ENCODE measurements around the gene DPEP1. TPM values are rescaled to one million over a fixed set of nuclear protein-coding genes. Genes with fewer than 3 reads are reported as not detected.

DPEP1 gene
- total RNA-seq, 3 donors from 2014 or later, result not detected

DNA sequence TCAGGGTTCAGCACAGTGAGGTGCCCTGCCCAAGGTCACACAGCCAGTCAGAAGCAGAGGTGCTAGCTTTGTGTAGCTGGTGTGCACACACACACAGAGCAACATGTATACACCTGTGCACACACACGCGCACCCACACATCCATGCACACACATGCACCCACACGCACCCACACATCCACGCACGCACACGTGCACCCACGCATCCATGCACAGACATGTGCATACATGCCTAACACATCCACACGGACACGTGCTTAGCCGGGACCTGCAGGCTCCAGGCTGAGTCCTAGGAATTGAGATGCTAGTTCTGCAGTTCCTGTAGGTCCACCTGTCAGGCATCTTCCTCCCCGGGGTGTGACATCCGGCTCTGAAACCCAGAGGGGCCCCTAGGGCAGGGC, 13.0 kb upstream of the DPEP1 start:
- Mint-ChIP-seq H3K4me1 (ENCODE audit: low read depth) (peaks cover 16% of the 10 kb centered on the region), H3K27me3 (ENCODE audit: low read depth) (peaks cover 4% of the 10 kb centered on the region), H3K4me3 (no peak overlapping the region), H3K36me3 (ENCODE audit: insufficient read depth) (no peaks in the 10 kb centered on the region), H3K9me3 (no peaks in the 10 kb centered on the region)
- ATAC-seq, result no peak
- no peak for DNase-seq

GRCh38 chr16:89600956-89601355, 12.5 kb upstream of the DPEP1 start:
- DNase-seq (no peak), ATAC-seq (no peak)
- H3K4me3 Mint-ChIP-seq, result no peak overlapping the region
- no peaks in the 10 kb centered on the region for H3K9me3 Mint-ChIP-seq
- H3K36me3 Mint-ChIP-seq (ENCODE audit: insufficient read depth), result no peaks in the 10 kb centered on the region
- H3K4me1 Mint-ChIP-seq (ENCODE audit: low read depth), result peaks cover 16% of the 10 kb centered on the region
- peaks cover 4% of the 10 kb centered on the region for H3K27me3 Mint-ChIP-seq (ENCODE audit: low read depth)

DNA sequence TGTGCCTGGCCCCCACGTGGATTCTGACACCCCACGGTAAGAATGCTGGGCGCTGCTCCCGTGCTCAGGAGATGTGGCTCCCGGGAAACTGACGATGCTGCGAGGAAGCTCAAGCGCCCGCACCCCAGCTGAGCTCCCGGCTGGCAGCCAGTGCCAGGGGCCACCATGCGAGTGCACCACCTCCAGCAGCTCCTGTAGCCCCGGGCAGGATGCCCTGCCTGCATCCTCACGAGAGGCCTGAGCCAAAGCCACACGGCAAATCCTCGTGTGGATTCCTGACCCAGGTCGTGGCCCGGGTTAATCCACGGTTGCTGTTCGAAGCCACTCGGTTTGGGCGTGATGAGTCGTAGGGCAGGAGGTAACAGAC, 11.6 kb upstream of the DPEP1 start:
- DNase-seq (no peak), ATAC-seq (no peak)
- Mint-ChIP-seq H3K27me3 (ENCODE audit: low read depth) (peaks cover 4% of the 10 kb centered on the region), H3K4me1 (ENCODE audit: low read depth) (peaks cover 16% of the 10 kb centered on the region), H3K9me3 (no peaks in the 10 kb centered on the region), H3K4me3 (no peak overlapping the region), H3K36me3 (ENCODE audit: insufficient read depth) (no peaks in the 10 kb centered on the region)

- DNase-seq, result peak; percentile 68
- peaks cover 16% of the 10 kb centered on the region for H3K4me1 Mint-ChIP-seq (ENCODE audit: low read depth)
- ATAC-seq, result peak; percentile 96 to 98
- H3K9me3 Mint-ChIP-seq, result no peaks in the 10 kb centered on the region
- H3K27me3 Mint-ChIP-seq (ENCODE audit: low read depth), result peaks cover 4% of the 10 kb centered on the region
- H3K36me3 Mint-ChIP-seq (ENCODE audit: insufficient read depth), result no peaks in the 10 kb centered on the region
- no peak overlapping the region for H3K4me3 Mint-ChIP-seq
Measured at GRCh38 chr16:89602273-89602951, 11.0 kb upstream of the DPEP1 start.

- no peaks in the 10 kb centered on the region for H3K9me3 Mint-ChIP-seq
- H3K4me1 Mint-ChIP-seq (ENCODE audit: low read depth), result peaks cover 16% of the 10 kb centered on the region
- H3K27me3 Mint-ChIP-seq (ENCODE audit: low read depth), result peaks cover 4% of the 10 kb centered on the region
- ATAC-seq, result no peak
- DNase-seq, result no peak
- H3K36me3 Mint-ChIP-seq (ENCODE audit: insufficient read depth), result no peaks in the 10 kb centered on the region
- no peak overlapping the region for H3K4me3 Mint-ChIP-seq
Measured at GRCh38 chr16:89602952-89603590, 10.4 kb upstream of the DPEP1 start.

DNA sequence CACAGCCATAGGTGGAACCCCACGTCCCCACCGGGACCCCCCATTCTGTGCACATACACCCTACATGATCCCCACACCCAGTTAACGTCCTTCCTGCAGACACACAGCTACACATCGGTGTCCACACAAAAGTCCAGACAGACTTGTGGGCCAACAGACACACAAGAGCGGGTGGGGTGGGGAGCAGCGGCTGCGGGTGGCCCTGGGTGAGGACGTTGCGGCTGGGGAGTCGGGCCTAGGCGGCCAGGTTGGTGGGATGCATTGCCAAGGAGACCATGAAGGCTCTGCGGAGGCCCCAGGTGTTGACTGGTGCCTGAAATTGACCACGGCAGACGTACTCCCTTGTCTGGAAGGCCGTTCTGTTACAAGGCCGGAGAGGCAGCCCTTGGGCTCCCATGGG, 8.7 kb upstream of the DPEP1 start:
- peaks cover 4% of the 10 kb centered on the region for H3K27me3 Mint-ChIP-seq (ENCODE audit: low read depth)
- H3K36me3 Mint-ChIP-seq (ENCODE audit: insufficient read depth), result no peaks in the 10 kb centered on the region
- ATAC-seq (no peak), DNase-seq (no peak)
- H3K4me1 Mint-ChIP-seq (ENCODE audit: low read depth), result peaks cover 13% of the 10 kb centered on the region
- H3K9me3 Mint-ChIP-seq, result no peaks in the 10 kb centered on the region
- no peak overlapping the region for H3K4me3 Mint-ChIP-seq

DNA sequence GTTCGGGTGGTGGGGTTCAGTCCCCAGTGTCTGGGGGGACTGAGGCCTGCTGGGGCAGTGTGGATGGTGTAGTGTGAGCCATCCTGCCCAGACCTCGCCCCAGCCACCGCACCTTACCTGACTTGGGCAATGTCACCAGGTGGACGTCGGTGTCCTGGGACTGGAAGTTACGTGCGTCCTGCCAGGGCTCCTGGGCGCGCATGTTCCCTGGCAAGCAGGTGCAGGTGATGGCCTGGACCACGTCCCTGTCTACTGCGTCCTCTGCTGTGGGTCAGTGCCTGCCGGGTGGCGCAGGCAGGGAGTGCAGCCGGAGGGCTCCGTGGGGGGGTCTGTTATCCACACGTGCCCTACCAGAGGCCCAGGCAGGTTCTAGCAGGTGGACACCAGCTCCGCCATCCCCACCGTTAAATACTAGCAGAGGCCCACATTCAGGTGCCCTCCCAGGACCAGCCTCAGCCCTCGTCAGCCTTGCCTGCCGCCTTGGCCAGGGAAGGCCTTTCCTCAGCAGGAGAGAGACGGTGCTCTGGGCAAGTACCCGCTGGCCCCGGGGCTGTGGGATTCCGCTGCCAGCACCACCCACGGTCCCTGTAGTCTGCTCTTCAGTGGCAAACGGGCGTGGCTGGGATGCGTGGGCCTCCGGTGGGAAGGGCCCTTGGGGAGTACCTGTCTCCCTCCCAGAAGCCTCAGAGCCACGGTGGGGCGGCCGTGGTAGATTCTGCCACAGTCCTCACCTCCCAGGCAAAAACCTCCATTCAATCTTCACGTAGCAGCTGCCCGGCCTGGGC, 8.1 kb upstream of the DPEP1 start:
- ATAC-seq (no peak), DNase-seq (no peak)
- H3K27me3 Mint-ChIP-seq (ENCODE audit: low read depth), result peaks cover 4% of the 10 kb centered on the region
- no peaks in the 10 kb centered on the region for H3K36me3 Mint-ChIP-seq (ENCODE audit: insufficient read depth)
- H3K9me3 Mint-ChIP-seq, result no peaks in the 10 kb centered on the region
- H3K4me1 Mint-ChIP-seq (ENCODE audit: low read depth), result peaks cover 13% of the 10 kb centered on the region
- no peak overlapping the region for H3K4me3 Mint-ChIP-seq

GRCh38 chr16:89606006-89606405, 7.4 kb upstream of the DPEP1 start:
- Mint-ChIP-seq H3K36me3 (ENCODE audit: insufficient read depth) (no peaks in the 10 kb centered on the region), H3K9me3 (no peaks in the 10 kb centered on the region), H3K4me1 (ENCODE audit: low read depth) (peaks cover 13% of the 10 kb centered on the region), H3K27me3 (ENCODE audit: low read depth) (peaks cover 4% of the 10 kb centered on the region), H3K4me3 (no peak overlapping the region)
- no peak for DNase-seq
- ATAC-seq, result no peak

- H3K9me3 Mint-ChIP-seq, result no peaks in the 10 kb centered on the region
- H3K36me3 Mint-ChIP-seq (ENCODE audit: insufficient read depth), result no peaks in the 10 kb centered on the region
- DNase-seq (no peak), ATAC-seq (no peak)
- peaks cover 7% of the 10 kb centered on the region for H3K27me3 Mint-ChIP-seq (ENCODE audit: low read depth)
- no peak overlapping the region for H3K4me3 Mint-ChIP-seq
- peaks cover 7% of the 10 kb centered on the region for H3K4me1 Mint-ChIP-seq (ENCODE audit: low read depth)
Measured at GRCh38 chr16:89607453-89607852, 6.0 kb upstream of the DPEP1 start.

DNA sequence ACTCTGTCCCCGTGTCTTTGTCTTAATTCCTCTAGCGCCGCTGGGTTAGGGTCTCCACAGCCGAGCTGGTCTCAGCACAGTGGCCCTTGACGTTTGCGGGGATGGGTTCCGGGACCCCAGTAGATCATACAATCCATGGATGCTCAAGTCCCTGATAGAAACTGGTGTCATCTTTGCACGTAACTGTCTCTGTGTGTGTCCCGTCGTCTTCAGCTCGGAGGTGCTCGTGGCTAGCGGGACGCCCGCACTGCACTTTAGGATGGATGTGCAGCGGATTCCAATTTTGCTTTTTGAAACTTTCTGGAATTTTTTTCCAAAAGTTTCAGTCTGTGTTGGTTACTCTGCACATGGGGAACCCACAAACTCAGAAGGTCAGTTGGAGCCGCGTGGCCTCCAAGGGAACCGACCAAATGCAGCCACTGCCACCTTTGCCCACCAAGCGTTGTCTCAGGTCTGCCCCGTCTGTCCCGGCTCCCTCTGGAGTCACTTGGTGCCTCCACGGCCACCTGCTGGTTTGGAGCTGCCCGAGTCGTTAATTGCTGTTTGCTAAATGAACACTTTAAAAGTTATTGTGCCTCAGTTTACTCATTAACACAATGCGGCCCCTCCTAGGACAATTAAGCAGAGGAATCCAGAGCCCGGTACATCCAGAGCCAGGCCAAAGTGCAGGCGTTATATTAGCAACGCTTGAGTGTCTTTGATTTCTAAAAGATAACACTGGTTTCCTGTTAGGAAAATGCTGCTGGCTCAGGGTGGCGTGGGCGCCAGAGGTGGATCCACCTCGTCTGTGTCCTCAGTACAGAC, 5.3 kb upstream of the DPEP1 start:
- Mint-ChIP-seq H3K27me3 (ENCODE audit: low read depth) (peaks cover 4% of the 10 kb centered on the region), H3K4me3 (no peak overlapping the region), H3K36me3 (ENCODE audit: insufficient read depth) (no peaks in the 10 kb centered on the region), H3K9me3 (no peaks in the 10 kb centered on the region), H3K4me1 (ENCODE audit: low read depth) (peaks cover under 1% of the 10 kb centered on the region)
- no peak for DNase-seq
- no peak for ATAC-seq

DNA sequence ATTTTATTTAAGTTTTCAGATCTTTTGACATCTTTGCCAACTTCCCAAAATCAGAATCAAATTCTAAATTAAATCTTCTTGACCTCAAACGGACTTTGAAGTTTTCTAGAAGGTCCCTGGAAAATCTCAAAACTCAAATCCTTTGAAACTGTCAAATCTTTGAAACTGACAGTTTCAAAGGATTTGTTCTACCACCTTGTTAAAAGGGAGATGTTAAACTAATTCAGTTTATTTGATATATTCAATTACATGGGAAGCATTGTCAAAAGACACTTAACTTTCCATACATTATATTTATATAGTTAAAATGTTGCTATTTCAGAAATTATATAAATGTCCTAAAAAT, 3.4 kb upstream of the DPEP1 start:
- H3K4me3 Mint-ChIP-seq, result no peak overlapping the region
- ATAC-seq, result no peak
- peaks cover 3% of the 10 kb centered on the region for H3K27me3 Mint-ChIP-seq (ENCODE audit: low read depth)
- H3K4me1 Mint-ChIP-seq (ENCODE audit: low read depth), result peaks cover 3% of the 10 kb centered on the region
- no peak for DNase-seq
- H3K9me3 Mint-ChIP-seq, result no peaks in the 10 kb centered on the region
- H3K36me3 Mint-ChIP-seq (ENCODE audit: insufficient read depth), result no peaks in the 10 kb centered on the region

GRCh38 chr16:89612415-89613166, 851 bp upstream of the DPEP1 start:
- no peak for ATAC-seq

DNA sequence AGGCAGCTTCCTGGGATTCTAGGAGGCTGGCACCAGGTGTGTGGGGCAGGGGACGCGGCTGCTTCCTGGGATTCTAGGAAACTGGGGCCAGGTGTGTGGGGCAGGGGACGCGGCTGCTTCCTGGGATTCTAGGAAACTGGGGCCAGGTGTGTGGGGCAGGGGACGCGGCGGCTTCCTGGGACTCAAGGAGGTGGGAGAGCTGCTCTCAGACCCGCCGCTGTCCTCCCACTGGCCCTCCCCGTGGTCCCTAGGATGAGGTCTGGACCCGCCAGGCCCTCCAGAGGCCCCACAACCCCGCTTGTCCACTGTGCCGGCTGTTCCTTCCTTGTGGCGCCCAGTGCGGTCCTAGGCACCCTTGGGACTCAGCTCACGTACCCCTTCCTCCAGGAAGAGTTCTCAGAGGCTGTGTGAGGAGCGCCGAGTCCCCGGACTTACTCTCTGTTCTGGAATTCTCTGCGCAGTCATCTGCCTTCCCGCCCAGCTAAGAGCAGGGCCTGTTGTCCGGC, 565 bp downstream of the DPEP1 start:
- Mint-ChIP-seq H3K36me3 (ENCODE audit: insufficient read depth) (no peaks in the 10 kb centered on the region), H3K27me3 (ENCODE audit: low read depth) (peaks cover 3% of the 10 kb centered on the region), H3K9me3 (no peaks in the 10 kb centered on the region), H3K4me3 (no peak overlapping the region), H3K4me1 (ENCODE audit: low read depth) (peaks cover 15% of the 10 kb centered on the region)
- DNase-seq (no peak), ATAC-seq (no peak)

More at GRCh38 chr16:89612415-89613166, 851 bp upstream of the DPEP1 start:
- peaks cover 15% of the 10 kb centered on the region for H3K4me1 Mint-ChIP-seq (ENCODE audit: low read depth)
- H3K9me3 Mint-ChIP-seq, result no peaks in the 10 kb centered on the region
- no peak overlapping the region for H3K4me3 Mint-ChIP-seq
- DNase-seq, result no peak
- peaks cover 3% of the 10 kb centered on the region for H3K27me3 Mint-ChIP-seq (ENCODE audit: low read depth)
- H3K36me3 Mint-ChIP-seq (ENCODE audit: insufficient read depth), result no peaks in the 10 kb centered on the region
